ENCODE results near the gene PRPF40A. TPM values are rescaled to one million over a fixed set of nuclear protein-coding genes. Genes with fewer than 3 reads are reported as not detected.

PRPF40A gene
- total and polyA plus RNA-seq, 9 of the 15 experiments (the other 6 are each of a cell fraction or from before 2014, with no cell fraction given), result 168 to 304 (median 264) TPM

DNA sequence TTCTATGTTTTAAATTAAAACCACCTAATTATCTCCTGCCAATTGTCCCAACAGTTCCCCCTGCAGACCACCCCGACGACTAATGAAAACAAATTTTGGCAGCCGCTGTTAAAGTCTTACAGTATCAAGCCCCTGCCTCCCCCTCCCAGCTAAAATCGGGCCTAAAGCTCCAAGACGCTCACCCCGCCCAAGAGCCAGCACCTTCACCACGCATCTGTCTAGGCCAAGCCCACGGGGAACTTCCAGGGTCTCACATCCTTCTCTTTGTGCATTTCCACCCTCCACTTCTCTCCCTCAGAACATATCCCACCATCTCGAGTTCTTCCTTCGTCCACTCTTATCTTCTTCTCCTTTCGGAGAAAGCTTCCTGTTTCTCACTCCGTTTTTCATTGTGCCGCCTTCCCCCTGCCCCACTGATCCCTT, 445 bp downstream of the PRPF40A start (continued):
- TF ChIP-seq ETV6 (IDR thresholded peaks at IDR 0.05; ENCODE audit: borderline replicate concordance in 1 of 2, low read depth in 2 of 2, low read length in 1 of 2), result no peak
- TF ChIP-seq ETV6 (CRISPR knock-in tag; IDR thresholded peaks at IDR 0.05; ENCODE audit: borderline replicate concordance), result 0 out of 2 replicates have a peak, but pooled peaks have one; percentile 47
- no peak for TF ChIP-seq RB1 (IDR thresholded peaks at IDR 0.05; ENCODE audit: low read depth)
- TF ChIP-seq, protein P1, sequence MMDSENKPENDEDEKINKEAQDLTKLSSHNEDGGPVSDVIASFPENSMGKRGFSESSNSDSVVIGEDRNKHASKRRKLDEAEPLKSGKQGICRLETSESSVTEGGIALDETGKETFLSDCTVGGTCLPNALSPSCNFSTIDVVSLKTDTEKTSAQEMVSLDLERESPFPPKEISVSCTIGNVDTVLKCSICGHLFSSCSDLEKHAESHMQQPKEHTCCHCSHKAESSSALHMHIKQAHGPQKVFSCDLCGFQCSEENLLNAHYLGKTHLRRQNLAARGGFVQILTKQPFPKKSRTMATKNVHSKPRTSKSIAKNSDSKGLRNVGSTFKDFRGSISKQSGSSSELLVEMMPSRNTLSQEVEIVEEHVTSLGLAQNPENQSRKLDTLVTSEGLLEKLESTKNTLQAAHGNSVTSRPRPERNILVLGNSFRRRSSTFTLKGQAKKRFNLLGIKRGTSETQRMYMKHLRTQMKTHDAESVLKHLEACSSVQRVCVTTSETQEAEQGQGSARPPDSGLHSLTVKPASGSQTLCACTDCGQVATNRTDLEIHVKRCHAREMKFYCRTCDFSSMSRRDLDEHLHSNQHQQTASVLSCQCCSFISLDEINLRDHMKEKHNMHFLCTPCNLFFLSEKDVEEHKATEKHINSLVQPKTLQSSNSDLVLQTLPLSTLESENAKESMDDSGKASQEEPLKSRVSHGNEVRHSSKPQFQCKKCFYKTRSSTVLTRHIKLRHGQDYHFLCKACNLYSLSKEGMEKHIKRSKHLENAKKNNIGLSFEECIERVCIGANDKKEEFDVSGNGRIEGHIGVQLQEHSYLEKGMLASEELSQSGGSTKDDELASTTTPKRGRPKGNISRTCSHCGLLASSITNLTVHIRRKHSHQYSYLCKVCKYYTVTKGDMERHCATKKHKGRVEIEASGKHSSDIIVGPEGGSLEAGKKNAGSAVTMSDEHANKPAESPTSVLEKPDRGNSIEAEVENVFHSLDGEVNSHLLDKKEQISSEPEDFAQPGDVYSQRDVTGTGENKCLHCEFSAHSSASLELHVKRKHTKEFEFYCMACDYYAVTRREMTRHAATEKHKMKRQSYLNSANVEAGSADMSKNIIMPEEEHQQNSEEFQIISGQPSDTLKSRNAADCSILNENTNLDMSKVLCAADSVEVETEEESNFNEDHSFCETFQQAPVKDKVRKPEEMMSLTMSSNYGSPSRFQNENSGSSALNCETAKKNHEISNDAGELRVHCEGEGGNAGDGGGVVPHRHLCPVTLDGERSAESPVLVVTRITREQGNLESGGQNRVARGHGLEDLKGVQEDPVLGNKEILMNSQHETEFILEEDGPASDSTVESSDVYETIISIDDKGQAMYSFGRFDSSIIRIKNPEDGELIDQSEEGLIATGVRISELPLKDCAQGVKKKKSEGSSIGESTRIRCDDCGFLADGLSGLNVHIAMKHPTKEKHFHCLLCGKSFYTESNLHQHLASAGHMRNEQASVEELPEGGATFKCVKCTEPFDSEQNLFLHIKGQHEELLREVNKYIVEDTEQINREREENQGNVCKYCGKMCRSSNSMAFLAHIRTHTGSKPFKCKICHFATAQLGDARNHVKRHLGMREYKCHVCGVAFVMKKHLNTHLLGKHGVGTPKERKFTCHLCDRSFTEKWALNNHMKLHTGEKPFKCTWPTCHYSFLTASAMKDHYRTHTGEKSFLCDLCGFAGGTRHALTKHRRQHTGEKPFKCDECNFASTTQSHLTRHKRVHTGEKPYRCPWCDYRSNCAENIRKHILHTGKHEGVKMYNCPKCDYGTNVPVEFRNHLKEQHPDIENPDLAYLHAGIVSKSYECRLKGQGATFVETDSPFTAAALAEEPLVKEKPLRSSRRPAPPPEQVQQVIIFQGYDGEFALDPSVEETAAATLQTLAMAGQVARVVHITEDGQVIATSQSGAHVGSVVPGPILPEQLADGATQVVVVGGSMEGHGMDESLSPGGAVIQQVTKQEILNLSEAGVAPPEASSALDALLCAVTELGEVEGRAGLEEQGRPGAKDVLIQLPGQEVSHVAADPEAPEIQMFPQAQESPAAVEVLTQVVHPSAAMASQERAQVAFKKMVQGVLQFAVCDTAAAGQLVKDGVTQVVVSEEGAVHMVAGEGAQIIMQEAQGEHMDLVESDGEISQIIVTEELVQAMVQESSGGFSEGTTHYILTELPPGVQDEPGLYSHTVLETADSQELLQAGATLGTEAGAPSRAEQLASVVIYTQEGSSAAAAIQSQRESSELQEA (IDR thresholded peaks at IDR 0.05; ENCODE audit: low read depth), result 0 out of 2 replicates have a peak, but pooled peaks have one; percentile 22
- TF ChIP-seq ZNF76 (CRISPR knock-in tag; IDR thresholded peaks at IDR 0.05; ENCODE audit: borderline replicate concordance), result peak; percentile 51; the same call in 1 of the 2 replicates
- peak in 1 of 2 experiments; percentile 89; a peak in 2 of 4 replicates for TF ChIP-seq HDAC1 (IDR thresholded peaks at IDR 0.05)
- peak; percentile 7; the same call in 1 of the 2 replicates for TF ChIP-seq TFE3 (CRISPR knock-in tag; IDR thresholded peaks at IDR 0.05)
- no peak for TF ChIP-seq SOX6 (IDR thresholded peaks at IDR 0.05)
- TF ChIP-seq, protein P2, sequence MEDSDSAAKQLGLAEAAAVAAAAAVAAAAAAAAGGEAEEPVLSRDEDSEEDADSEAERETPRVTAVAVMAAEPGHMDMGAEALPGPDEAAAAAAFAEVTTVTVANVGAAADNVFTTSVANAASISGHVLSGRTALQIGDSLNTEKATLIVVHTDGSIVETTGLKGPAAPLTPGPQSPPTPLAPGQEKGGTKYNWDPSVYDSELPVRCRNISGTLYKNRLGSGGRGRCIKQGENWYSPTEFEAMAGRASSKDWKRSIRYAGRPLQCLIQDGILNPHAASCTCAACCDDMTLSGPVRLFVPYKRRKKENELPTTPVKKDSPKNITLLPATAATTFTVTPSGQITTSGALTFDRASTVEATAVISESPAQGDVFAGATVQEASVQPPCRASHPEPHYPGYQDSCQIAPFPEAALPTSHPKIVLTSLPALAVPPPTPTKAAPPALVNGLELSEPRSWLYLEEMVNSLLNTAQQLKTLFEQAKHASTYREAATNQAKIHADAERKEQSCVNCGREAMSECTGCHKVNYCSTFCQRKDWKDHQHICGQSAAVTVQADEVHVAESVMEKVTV (CRISPR knock-in tag; IDR thresholded peaks at IDR 0.05), result no peak
- TF ChIP-seq ZBTB26 (CRISPR knock-in tag; IDR thresholded peaks at IDR 0.05), result 0 out of 2 replicates have a peak, but pooled peaks have one; percentile 64
- peak; percentile 53; the same call in 1 of the 2 replicates for TF ChIP-seq ETV1 (tag; conservative IDR thresholded peaks at IDR 0.05; ENCODE audit: low read depth)
- peak in 1 of 2 experiments; percentile 45; a peak in 1 of 4 replicates for TF ChIP-seq SIN3A (IDR thresholded peaks at IDR 0.05; ENCODE audit: borderline replicate concordance in 2 of 2, control insufficient read depth in 1 of 2, low read depth in 2 of 2, low read length in 2 of 2)
